Measurements from ENCODE around the gene PSPN.

DNA sequence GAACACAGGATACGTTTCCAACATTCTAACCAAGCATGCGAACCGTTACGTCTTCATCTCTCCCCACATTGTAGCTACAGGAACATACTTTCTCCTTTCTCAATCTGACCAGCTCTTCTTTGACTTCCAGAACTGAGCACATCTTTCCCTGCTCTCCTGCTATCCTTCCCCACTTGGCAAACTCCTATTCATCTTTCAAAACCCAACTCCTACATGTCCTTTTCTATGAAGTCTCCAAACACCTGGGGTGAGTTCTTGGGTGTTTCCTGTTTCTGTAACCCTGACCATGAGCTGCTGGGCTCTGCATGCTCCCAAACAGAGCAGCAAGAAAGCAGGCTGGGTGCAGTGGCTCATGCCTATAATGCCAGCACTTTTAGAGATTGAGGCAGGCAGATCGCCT lies 48.9 kb downstream of the PSPN start:
- TF ChIP-seq, protein P1, sequence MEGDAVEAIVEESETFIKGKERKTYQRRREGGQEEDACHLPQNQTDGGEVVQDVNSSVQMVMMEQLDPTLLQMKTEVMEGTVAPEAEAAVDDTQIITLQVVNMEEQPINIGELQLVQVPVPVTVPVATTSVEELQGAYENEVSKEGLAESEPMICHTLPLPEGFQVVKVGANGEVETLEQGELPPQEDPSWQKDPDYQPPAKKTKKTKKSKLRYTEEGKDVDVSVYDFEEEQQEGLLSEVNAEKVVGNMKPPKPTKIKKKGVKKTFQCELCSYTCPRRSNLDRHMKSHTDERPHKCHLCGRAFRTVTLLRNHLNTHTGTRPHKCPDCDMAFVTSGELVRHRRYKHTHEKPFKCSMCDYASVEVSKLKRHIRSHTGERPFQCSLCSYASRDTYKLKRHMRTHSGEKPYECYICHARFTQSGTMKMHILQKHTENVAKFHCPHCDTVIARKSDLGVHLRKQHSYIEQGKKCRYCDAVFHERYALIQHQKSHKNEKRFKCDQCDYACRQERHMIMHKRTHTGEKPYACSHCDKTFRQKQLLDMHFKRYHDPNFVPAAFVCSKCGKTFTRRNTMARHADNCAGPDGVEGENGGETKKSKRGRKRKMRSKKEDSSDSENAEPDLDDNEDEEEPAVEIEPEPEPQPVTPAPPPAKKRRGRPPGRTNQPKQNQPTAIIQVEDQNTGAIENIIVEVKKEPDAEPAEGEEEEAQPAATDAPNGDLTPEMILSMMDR (optimal IDR thresholded peaks at IDR 0.05 in 1 of 3, IDR thresholded peaks at IDR 0.05 in 1 of 3, conservative IDR thresholded peaks at IDR 0.05 in 1 of 3; ENCODE audit: extremely low read depth in 1 of 3, insufficient read depth in 2 of 3, low read length in 3 of 3): no peak
- no peak for TF ChIP-seq EZH2 (IDR thresholded peaks at IDR 0.05; ENCODE audit: low read length)

Data from keratinocyte (primary cell).